Right lobe of liver (tissue), 6 donors: ENCODE results near the gene TOPORS. TPM values are rescaled to one million over a fixed set of nuclear protein-coding genes. Genes with fewer than 3 reads are reported as not detected.
A peak's percentile ranks its signal among the peaks of the same experiment; 100 is the strongest.

ENCODE experiments used
- ATAC-seq, 4 donors: fragments of 200-7000 bp; cut with Tn5 transposase; one replicate each; pipeline ENCODE4 v1.9.1; 2020; ENCODE audit warnings: mild to moderate bottlenecking in 4 of 4, moderate library complexity in 4 of 4
- DNase-seq, 3 donors: peaks; one replicate each; pipeline ENCODE4 v3.0.0-alpha.2; 2020
- H3K27ac ChIP-seq, 3 donors: fragments of 200-600 bp; one replicate each; pipeline ENCODE4 v1.8.0; 2022
- H3K27me3 ChIP-seq, 2 donors: fragments of 200-600 bp; one replicate each; pipeline ENCODE4 v1.8.0; 2022
- H3K36me3 ChIP-seq, 4 donors: fragments of 200-600 bp; sonication (generic) in 1 of 4; one replicate each; pipeline versions ENCODE4 v1.5.1 to v1.8.0; 2017 to 2022; ENCODE audit warnings: control low read depth in 1 of 4
- H3K4me1 ChIP-seq, 4 donors: fragments of 200-600 bp; sonication (generic) in 1 of 4; one replicate each; pipeline versions ENCODE4 v1.5.1 to v1.8.0; 2017 to 2022; ENCODE audit warnings: control low read depth in 1 of 4
- H3K4me3 ChIP-seq, 3 donors: fragments of 200-600 bp; one replicate each; pipeline ENCODE4 v1.8.0; 2022
- H3K9me3 ChIP-seq, 4 donors: fragments of 200-600 bp; sonication (generic) in 1 of 4; one replicate each; pipeline versions ENCODE4 v1.5.1 to v1.8.0; 2017 to 2022; ENCODE audit warnings: control low read depth in 1 of 4
- CTCF ChIP-seq, 4 donors: fragments of 200-600 bp in 3 of 4; fragments of 450-650 bp in 1 of 4; IDR thresholded peaks; one replicate each; pipeline versions ENCODE4 v1.5.1 to v1.8.0; 2016 to 2022; ENCODE audit warnings: antibody characterized with exemption in 4 of 4, mild to moderate bottlenecking in 2 of 4
- POLR2A ChIP-seq: fragments of 450-650 bp; IDR thresholded peaks from one replicate; pipeline ENCODE4 v1.6.1; 2017; ENCODE audit warnings: antibody characterized with exemption, mild to moderate bottlenecking
- WGBS: methylation state at CpG from one replicate; pipeline ENCODE4 v1.1.6; 2018; ENCODE audit warnings: low coverage, low lambda C conversion rate; ENCODE audit not compliant: insufficient coverage; ENCODE audit errors: missing lambda C conversion rate; 5-methylcytosine and 5-hydroxymethylcytosine counted together
- intact Hi-C, 2 donors: fragments of 100-400 bp; cut with DNase I; formaldehyde crosslinking; loops; one replicate each; pipeline versions ENCODE4 v1.11.2 to v1.14.1; 2022
- total RNA-seq, 6 experiments: library from RNA; depleted of rRNA in 2 of 6; stranded (reverse); fragments of >200 nt in 2 of 6; fragmentation: NEBNext Ultra II Directional in 3 of 6; extraction: Animal tissue kit (Norgen Biotek cat#: 25700) in 3 of 6; gene quantifications; one replicate each; pipeline versions ENCODE4 v1.1.0 to v1.2.4, GENCODE V29; 2016 to 2023
- donor health status: DM: no; HTN: yes; CAD: no.
- donor health status: DM: no; HTN: no; CAD: no.
- donor health status: DM: no; HTN: no; CAD: no.
- donor health status: DM: no; HTN: yes; CAD: no.
- donor health status: DM: no; HTN: yes; CAD: no.

Gene TOPORS
- total RNA-seq, 6 experiments from 2014 or later = 6.0 to 9.6 (median 7.9) TPM

GRCh38 chr9:32543047-32543446 is 9.3 kb downstream of the TOPORS start:
- no peak for ATAC-seq
- intact Hi-C loops = no loop called here
- DNase-seq = no peak
- H3K27me3 ChIP-seq = no peaks in the 10 kb centered on the region
- no peak overlapping the region for H3K4me3 ChIP-seq
- 82% methylated on average over 4 of the region's 4 CpGs for WGBS
- H3K36me3 ChIP-seq = peaks cover 0 to 31% (median 6%) of the 10 kb centered on the region in 4 donors
- TF ChIP-seq POLR2A (no peak), CTCF (IDR thresholded peaks at IDR 0.05) (no peak)
- no peaks in the 10 kb centered on the region for H3K9me3 ChIP-seq
- H3K27ac ChIP-seq = no peak overlapping the region
- H3K4me1 ChIP-seq = no peaks in the 10 kb centered on the region

GRCh38 chr9:32533816-32534215 is 18.6 kb downstream of the TOPORS start:
- H3K4me1 ChIP-seq = no peaks in the 10 kb centered on the region
- no peak for ATAC-seq
- no peak overlapping the region for H3K27ac ChIP-seq
- no peaks in the 10 kb centered on the region for H3K36me3 ChIP-seq
- intact Hi-C loops = no loop called here
- 96% methylated on average over 4 of the region's 4 CpGs for WGBS
- H3K4me3 ChIP-seq = no peak overlapping the region
- H3K27me3 ChIP-seq = no peaks in the 10 kb centered on the region
- no peak for DNase-seq
- TF ChIP-seq CTCF (IDR thresholded peaks at IDR 0.05) (no peak), POLR2A (no peak)
- no peaks in the 10 kb centered on the region for H3K9me3 ChIP-seq

- no peak overlapping the region for H3K4me3 ChIP-seq
- no peaks in the 10 kb centered on the region for H3K9me3 ChIP-seq
- H3K27me3 ChIP-seq = no peaks in the 10 kb centered on the region
- no peak for ATAC-seq
- intact Hi-C loops = no loop called here
- TF ChIP-seq POLR2A = no peak
- no peak for TF ChIP-seq CTCF (IDR thresholded peaks at IDR 0.05)
- no peak overlapping the region for H3K27ac ChIP-seq
- no peaks in the 10 kb centered on the region for H3K4me1 ChIP-seq
- no peaks in the 10 kb centered on the region for H3K36me3 ChIP-seq
- no peak for DNase-seq
- WGBS = 100% methylated on average over 6 of the region's 6 CpGs
Measured at GRCh38 chr9:32533336-32533735, 19.1 kb downstream of the TOPORS start.

- TF ChIP-seq CTCF (IDR thresholded peaks at IDR 0.05) = no peak
- TF ChIP-seq POLR2A = no peak
- no peaks in the 10 kb centered on the region for H3K9me3 ChIP-seq
- DNase-seq = no peak
- H3K27me3 ChIP-seq = no peaks in the 10 kb centered on the region
- WGBS = 3% methylated on average over 2 of the region's 2 CpGs
- peak overlapping the region; percentile 84 to 91 (median 87) for H3K27ac ChIP-seq
- ATAC-seq = no peak
- peak overlapping the region; percentile 65 to 74 (median 68) for H3K4me3 ChIP-seq
- H3K36me3 ChIP-seq = no peaks in the 10 kb centered on the region
- intact Hi-C loops = loop anchor here in 1 of 2 donors (5.0 to 10.0 kb wide), 2 partner anchors 92 to 149 kb away; no protein-coding TSS in a partner anchor
- peaks cover 0 to 24% (median 9%) of the 10 kb centered on the region in 4 donors for H3K4me1 ChIP-seq
Measured at GRCh38 chr9:32526707-32527048, 25.7 kb downstream of the TOPORS start.
